H9 (cell line): ENCODE results near the gene ST6GALNAC3. TPM values are rescaled to one million over a fixed set of nuclear protein-coding genes. Genes with fewer than 3 reads are reported as not detected.

Source experiments
- DNase-seq: peaks from one replicate; pipeline ENCODE4 v3.0.0-alpha.2; 2017
- H2AFZ ChIP-seq: one replicate; pipeline ENCODE4 v1.6.1; 2013; ENCODE audit warnings: mild to moderate bottlenecking, low read length, control low read depth, moderate library complexity
- H2AK5ac ChIP-seq: 2 replicates; pipeline ENCODE4 v1.6.1; 2013; ENCODE audit warnings: low read length, control low read depth, mixed read lengths; ENCODE audit not compliant: insufficient read length
- H2BK120ac ChIP-seq: one replicate; pipeline ENCODE4 v1.6.1; 2013; ENCODE audit warnings: low read depth, mild to moderate bottlenecking, low read length, control low read depth, inconsistent platforms; ENCODE audit not compliant: poor library complexity, severe bottlenecking
- H2BK12ac ChIP-seq: 2 replicates; pipeline ENCODE4 v1.6.1; 2013; ENCODE audit warnings: low read length, control low read depth, mixed read lengths, low read depth; ENCODE audit not compliant: insufficient read length
- H2BK15ac ChIP-seq: 2 replicates; pipeline ENCODE4 v1.6.1; 2013; ENCODE audit warnings: low read depth, low read length, control low read depth
- H2BK20ac ChIP-seq: one replicate; pipeline ENCODE4 v1.6.1; 2013; ENCODE audit warnings: low read depth, mild to moderate bottlenecking, low read length, control low read depth, inconsistent platforms; ENCODE audit not compliant: poor library complexity, severe bottlenecking
- H2BK5ac ChIP-seq: 2 replicates; pipeline ENCODE4 v1.6.1; 2013; ENCODE audit warnings: low read length, control low read depth, mixed read lengths; ENCODE audit not compliant: insufficient read length
- H3K14ac ChIP-seq: 2 replicates; pipeline ENCODE4 v1.6.1; 2013; ENCODE audit warnings: low read length, control low read depth; ENCODE audit not compliant: insufficient read depth
- H3K18ac ChIP-seq: 2 replicates; pipeline ENCODE4 v1.6.1; 2013; ENCODE audit warnings: low read depth, mild to moderate bottlenecking, mixed read lengths, low read length, control low read depth; ENCODE audit not compliant: insufficient read length
- H3K23ac ChIP-seq: 2 replicates; pipeline ENCODE4 v1.6.1; 2013; ENCODE audit warnings: low read length, control low read depth, mixed read lengths, low read depth; ENCODE audit not compliant: insufficient read length
- H3K23me2 ChIP-seq: 2 replicates; pipeline ENCODE4 v1.6.1; 2013; ENCODE audit warnings: low read depth, mild to moderate bottlenecking, mixed read lengths, low read length, control low read depth; ENCODE audit not compliant: insufficient read length, poor library complexity, severe bottlenecking
- H3K27ac ChIP-seq: 2 replicates; pipeline ENCODE4 v1.5.1; 2013; ENCODE audit warnings: low read length, control low read depth, mixed read lengths, low read depth; ENCODE audit not compliant: insufficient read length
- H3K27me3 ChIP-seq: 2 replicates; pipeline ENCODE4 v1.6.1; 2013; ENCODE audit warnings: low read length, control low read depth, inconsistent platforms; ENCODE audit not compliant: insufficient read depth
- H3K4ac ChIP-seq: 2 replicates; pipeline ENCODE4 v1.6.1; 2013; ENCODE audit warnings: low read depth, mild to moderate bottlenecking, control low read depth, inconsistent platforms, low read length, moderate library complexity
- H3K4me1 ChIP-seq: 2 replicates; pipeline ENCODE4 v1.6.1; 2013; ENCODE audit warnings: low read length, control low read depth, inconsistent platforms; ENCODE audit not compliant: insufficient read depth
- H3K4me2 ChIP-seq: 2 replicates; pipeline ENCODE4 v1.6.1; 2013; ENCODE audit warnings: low read length, control low read depth, mixed read lengths; ENCODE audit not compliant: insufficient read length, insufficient read depth
- H3K56ac ChIP-seq: 2 replicates; pipeline ENCODE4 v1.6.1; 2013; ENCODE audit warnings: low read depth, mild to moderate bottlenecking, mixed read lengths, low read length, control low read depth; ENCODE audit not compliant: insufficient read length
- H3K79me1 ChIP-seq: 2 replicates; pipeline ENCODE4 v1.6.1; 2013; ENCODE audit warnings: low read depth, mild to moderate bottlenecking, moderate library complexity, low read length, control low read depth, inconsistent platforms; ENCODE audit not compliant: insufficient read depth, poor library complexity, severe bottlenecking
- H3K79me2 ChIP-seq: 2 replicates; pipeline ENCODE4 v1.6.1; 2013; ENCODE audit warnings: low read length, control low read depth, inconsistent platforms; ENCODE audit not compliant: insufficient read depth
- H3K9ac ChIP-seq: 2 replicates; pipeline ENCODE4 v1.6.1; 2013; ENCODE audit warnings: low read length, control low read depth, mixed read lengths; ENCODE audit not compliant: insufficient read length; ENCODE audit errors: extremely low read depth
- H3K9me3 ChIP-seq: one replicate; pipeline ENCODE4 v1.6.1; 2013; ENCODE audit warnings: low read depth, low read length, inconsistent platforms; ENCODE audit not compliant: control insufficient read depth
- H3T11ph ChIP-seq: one replicate; pipeline ENCODE4 v1.6.1; 2013; ENCODE audit warnings: mild to moderate bottlenecking, low read length, control low read depth, inconsistent platforms
- H4K20me1 ChIP-seq: one replicate; pipeline ENCODE4 v1.6.1; 2013; ENCODE audit not compliant: control insufficient read depth, insufficient read length, insufficient read depth
- H4K5ac ChIP-seq: 2 replicates; pipeline ENCODE4 v1.6.1; 2013; ENCODE audit warnings: low read depth, mild to moderate bottlenecking, mixed read lengths, low read length, control low read depth; ENCODE audit not compliant: insufficient read length
- H4K8ac ChIP-seq: replicated peaks from 2 replicates; pipeline ENCODE4 v1.6.1; 2013; ENCODE audit warnings: low read length, control low read depth, mixed read lengths, low read depth; ENCODE audit not compliant: insufficient read length
- H4K91ac ChIP-seq: 2 replicates; pipeline ENCODE4 v1.6.1; 2013; ENCODE audit warnings: low read depth, mild to moderate bottlenecking, moderate library complexity, mixed read lengths, low read length, control low read depth; ENCODE audit not compliant: insufficient read length
- H3K27ac Mint-ChIP-seq, 3 experiments: 2 replicates in 2 of 3; 3 replicates in 1 of 3; pipeline ENCODE4 v1.8.0; 2020 to 2021; ENCODE audit warnings: mixed read lengths in 3 of 3, mild to moderate bottlenecking in 1 of 3, moderate library complexity in 1 of 3
- H3K27me3 Mint-ChIP-seq: 2 replicates; pipeline ENCODE4 v1.8.0; 2021; ENCODE audit warnings: low read depth, mild to moderate bottlenecking, moderate library complexity, mixed read lengths
- H3K36me3 Mint-ChIP-seq, 3 experiments: 2 replicates in 2 of 3; 3 replicates in 1 of 3; pipeline ENCODE4 v1.8.0; 2020 to 2021; ENCODE audit warnings: low read depth in 3 of 3, mixed read lengths in 3 of 3; ENCODE audit not compliant: insufficient read depth in 1 of 3
- H3K4me1 Mint-ChIP-seq, 2 experiments: 2 replicates each; pipeline ENCODE4 v1.8.0; 2020; ENCODE audit warnings: mixed read lengths in 2 of 2
- H3K4me3 Mint-ChIP-seq, 2 experiments: 2 replicates in 1 of 2; 3 replicates in 1 of 2; pipeline ENCODE4 v1.8.0; 2020 to 2021; ENCODE audit warnings: mild to moderate bottlenecking in 2 of 2, mixed read lengths in 2 of 2, moderate library complexity in 1 of 2
- H3K9me3 Mint-ChIP-seq, 2 experiments: 2 replicates in 1 of 2; 3 replicates in 1 of 2; pipeline ENCODE4 v1.8.0; 2020; ENCODE audit warnings: mild to moderate bottlenecking in 2 of 2, mixed read lengths in 2 of 2, moderate library complexity in 1 of 2
- WGBS: extraction: QIAGEN DNeasy Blood & Tissue Kit; methylation state at CpG from one replicate; pipeline ENCODE4 v1.1.7; 2013; ENCODE audit warnings: missing lambda C conversion rate, low lambda C conversion rate, mixed read lengths; ENCODE audit not compliant: insufficient read length; ENCODE audit errors: extremely low coverage; 5-methylcytosine and 5-hydroxymethylcytosine counted together
- total RNA-seq: library from RNA; stranded (reverse); gene quantifications from 2 replicates; pipeline ENCODE4 v1.2.1, GENCODE V29; 2021
- TF ChIP-seq, protein P1 (sequence below): fragments of 200-600 bp; sonication (generic); conservative IDR thresholded peaks from 3 replicates; pipeline ENCODE4 v1.8.0; 2021; ENCODE audit warnings: antibody characterized with exemption, mild to moderate bottlenecking

The ST6GALNAC3 gene
- total RNA-seq, 1 experiment from 2014 or later, result 11.2 TPM

DNA sequence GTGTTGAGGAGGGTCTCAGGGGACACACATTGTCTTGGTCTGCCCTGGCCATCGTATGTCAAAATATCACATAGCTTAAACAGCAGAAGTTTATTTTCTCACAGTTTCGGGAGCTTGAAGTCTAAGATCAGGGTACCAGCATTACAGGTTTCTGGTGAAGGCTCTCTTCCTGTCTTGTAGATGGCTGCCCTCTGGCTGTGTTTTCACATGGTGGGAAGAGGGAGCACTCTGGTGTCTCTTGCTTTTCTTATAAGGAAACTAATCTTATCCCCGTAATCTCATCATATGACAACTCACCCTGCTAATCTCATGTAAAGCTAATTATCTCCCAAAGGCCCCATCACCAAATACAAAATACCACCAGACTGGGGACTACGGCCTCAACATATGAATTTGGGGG, 545.8 kb downstream of the ST6GALNAC3 start:
- Histone ChIP-seq H4K8ac (no peak overlapping the region), H3K4me2 (no peak overlapping the region), H3K79me2 (no peaks in the 10 kb centered on the region), H3K56ac (no peak overlapping the region), H4K5ac (no peak overlapping the region), H3K23ac (no peak overlapping the region), H2AFZ (no peak overlapping the region), H3T11ph (no peak overlapping the region), H3K9ac (no peak overlapping the region), H2BK5ac (no peak overlapping the region), H3K27ac (no peak overlapping the region), H3K4ac (no peak overlapping the region), H2BK12ac (no peak overlapping the region), H3K79me1 (no peaks in the 10 kb centered on the region), H3K18ac (no peak overlapping the region), H4K91ac (no peak overlapping the region), H4K20me1 (no peaks in the 10 kb centered on the region), H3K14ac (no peak overlapping the region), H2BK15ac (no peak overlapping the region), H3K23me2 (no peaks in the 10 kb centered on the region), H3K27me3 (no peaks in the 10 kb centered on the region), H2AK5ac (no peak overlapping the region), H3K9me3 (no peaks in the 10 kb centered on the region), H3K4me1 (no peaks in the 10 kb centered on the region), H2BK20ac (no peak overlapping the region), H2BK120ac (no peak overlapping the region)
- Mint-ChIP-seq H3K27me3 (no peaks in the 10 kb centered on the region), H3K4me3 (no peak overlapping the region), H3K4me1 (no peaks in the 10 kb centered on the region), H3K9me3 (no peaks in the 10 kb centered on the region), H3K36me3 (no peaks in the 10 kb centered on the region), H3K27ac (no peak overlapping the region)
- no CpG with 5 or more reads among the region's 4 CpGs for WGBS
- DNase-seq, result no peak
- TF ChIP-seq, protein P1, sequence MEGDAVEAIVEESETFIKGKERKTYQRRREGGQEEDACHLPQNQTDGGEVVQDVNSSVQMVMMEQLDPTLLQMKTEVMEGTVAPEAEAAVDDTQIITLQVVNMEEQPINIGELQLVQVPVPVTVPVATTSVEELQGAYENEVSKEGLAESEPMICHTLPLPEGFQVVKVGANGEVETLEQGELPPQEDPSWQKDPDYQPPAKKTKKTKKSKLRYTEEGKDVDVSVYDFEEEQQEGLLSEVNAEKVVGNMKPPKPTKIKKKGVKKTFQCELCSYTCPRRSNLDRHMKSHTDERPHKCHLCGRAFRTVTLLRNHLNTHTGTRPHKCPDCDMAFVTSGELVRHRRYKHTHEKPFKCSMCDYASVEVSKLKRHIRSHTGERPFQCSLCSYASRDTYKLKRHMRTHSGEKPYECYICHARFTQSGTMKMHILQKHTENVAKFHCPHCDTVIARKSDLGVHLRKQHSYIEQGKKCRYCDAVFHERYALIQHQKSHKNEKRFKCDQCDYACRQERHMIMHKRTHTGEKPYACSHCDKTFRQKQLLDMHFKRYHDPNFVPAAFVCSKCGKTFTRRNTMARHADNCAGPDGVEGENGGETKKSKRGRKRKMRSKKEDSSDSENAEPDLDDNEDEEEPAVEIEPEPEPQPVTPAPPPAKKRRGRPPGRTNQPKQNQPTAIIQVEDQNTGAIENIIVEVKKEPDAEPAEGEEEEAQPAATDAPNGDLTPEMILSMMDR, result no peak
